Fibroblast of skin of back (primary cell): ENCODE results near the gene CACNA2D2.
A peak's percentile ranks its signal among the peaks of the same experiment; 100 is the strongest.

Experiments used
- DNase-seq: peaks from one replicate; pipeline ENCODE4 v3.0.0-alpha.2; 2013

CACNA2D2 gene

DNA sequence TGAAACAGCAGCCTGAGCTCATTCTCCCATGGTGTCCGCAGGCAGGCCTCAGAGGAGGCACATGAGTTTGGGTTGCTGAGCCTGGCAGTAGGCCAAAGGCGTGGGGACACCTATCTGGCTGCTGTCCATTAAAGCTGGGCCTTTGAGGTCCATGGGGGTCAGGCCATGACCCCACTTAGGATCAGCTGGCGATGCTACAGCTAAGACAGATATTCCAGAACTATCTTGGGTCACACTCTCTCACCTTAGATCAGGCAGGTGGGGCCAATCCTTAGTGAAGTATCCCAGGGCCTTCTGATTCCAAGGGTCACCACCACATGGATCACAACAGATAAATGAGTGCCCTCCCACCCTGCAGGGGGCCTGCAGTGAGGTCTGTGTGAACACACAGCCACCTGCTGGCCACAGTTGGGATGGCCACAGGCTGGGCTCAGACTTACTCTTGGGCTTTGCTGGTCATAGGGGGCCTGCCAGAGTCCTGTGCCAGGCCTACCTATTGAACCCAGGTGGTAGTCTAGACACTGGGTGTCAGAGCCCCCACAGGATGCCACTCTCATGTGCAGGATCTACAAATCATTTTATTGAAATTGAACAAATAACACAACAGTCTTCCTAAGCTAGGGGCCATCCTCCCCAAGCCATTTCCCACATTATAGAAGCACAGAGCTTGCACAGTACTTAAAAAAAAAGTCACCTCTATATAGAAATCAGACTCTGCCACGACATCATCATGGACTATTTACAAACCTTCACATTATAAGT, 178.9 kb downstream of the CACNA2D2 start:
- peak; percentile 73 for DNase-seq

DNA sequence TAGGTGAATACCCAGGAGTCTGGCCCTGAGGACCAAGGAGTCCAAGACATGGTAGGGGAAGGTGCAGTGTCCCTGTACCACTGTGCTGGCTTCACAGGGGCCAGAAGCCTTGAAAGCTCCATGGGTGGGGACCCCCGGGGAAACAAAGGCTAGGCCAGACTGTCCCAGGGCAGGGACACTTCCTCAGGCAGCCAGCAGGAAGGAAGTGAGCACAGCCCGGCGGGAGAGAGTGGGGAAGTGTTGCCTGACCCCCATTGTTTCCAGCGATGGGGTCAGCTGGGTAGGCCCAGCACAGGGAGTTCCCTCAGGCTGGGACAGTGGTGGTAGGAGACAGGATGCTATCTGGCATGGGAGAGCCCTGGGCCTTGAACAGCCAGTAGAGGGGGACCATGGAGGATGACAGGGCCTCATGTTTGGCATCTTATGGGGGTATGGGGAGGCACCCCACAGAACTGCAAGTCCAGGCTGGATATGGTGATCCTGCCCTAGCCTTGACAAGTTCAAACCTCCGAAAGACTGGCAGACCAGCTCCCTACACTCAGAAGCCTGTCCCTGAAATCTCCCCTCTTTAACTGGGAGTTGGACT, 179.7 kb downstream of the CACNA2D2 start:
- DNase-seq: no peak

DNA sequence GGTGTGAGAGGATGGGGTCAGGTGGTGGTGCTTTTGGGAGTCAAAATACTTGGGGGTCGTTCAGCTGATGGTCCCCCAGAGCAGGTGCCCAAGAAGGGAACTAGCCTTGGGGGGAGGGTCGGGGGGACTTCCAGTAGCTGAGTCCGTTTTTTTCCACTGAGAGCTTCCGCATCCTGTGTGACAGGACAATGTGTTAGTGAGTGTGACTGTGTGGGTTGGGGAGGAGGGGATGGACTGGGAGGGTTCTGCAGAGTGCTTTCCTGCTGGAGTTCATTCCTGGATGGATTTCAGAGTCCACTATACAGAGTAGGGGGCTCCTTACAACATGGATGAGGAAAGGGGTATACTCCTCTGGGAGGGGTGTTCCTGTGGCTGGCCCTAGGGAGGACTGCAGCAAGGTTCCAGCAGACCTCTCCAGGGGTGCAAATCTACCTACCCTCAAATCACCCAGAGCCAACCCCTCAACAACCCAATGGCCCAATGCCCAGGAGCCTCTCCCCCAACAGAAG, 180.3 kb downstream of the CACNA2D2 start:
- no peak for DNase-seq

DNA sequence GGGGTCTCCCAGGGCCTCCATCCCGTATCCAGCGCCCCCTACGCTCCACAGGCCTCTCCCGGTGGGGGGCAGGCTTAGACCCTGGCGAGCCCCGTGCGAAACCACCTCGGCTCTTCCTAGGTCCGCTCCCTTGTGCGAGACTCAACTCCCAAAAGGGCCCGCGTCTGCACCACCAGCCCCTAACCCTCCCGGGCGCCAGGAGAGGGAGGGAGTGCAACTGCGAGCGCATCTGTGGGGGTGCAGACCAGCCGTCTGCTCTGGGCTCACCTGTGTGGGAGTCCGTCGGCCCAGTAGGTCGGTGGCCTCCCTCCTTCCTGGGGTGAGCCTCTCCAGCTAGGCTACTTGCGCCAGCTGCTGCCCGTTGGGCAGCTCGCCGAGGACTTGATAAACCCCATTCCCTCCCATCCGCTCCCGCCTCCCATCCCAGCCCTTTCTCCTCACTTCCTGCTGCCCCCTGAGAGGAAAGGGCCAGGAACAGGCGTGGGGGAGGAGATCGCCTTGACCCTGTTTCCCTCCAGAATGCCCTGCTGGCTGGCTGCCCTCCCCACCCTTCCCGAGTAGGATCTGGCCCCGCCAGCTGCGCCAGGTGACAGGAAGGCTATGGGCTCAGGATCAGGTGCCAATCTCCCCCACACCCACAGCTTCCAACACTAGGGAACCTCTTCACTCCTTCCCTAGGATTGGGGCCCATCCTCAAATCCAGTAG, 180.9 kb downstream of the CACNA2D2 start, which contains the start of gene HYAL2:
HYAL2 (minus strand) TSS at position 360 of the 706 bp plus-strand sequence. CDS start 2,256 bp downstream, outside the sequence.
- no peak for DNase-seq

DNA sequence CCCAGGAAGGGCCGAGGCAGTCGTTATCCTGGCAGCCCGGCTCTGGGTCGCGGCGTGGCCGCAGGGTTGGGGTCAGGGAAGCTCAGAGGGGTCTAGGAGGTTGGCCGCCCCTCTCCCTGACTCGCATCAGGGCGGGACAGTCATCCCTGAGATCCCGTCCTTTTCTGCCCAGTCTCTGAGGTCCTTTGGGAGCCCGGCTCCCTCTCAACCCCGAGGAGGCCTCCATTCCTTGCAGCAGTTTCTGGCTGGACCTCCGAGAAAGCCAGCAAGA, 181.4 kb downstream of the CACNA2D2 start:
- DNase-seq: no peak

DNA sequence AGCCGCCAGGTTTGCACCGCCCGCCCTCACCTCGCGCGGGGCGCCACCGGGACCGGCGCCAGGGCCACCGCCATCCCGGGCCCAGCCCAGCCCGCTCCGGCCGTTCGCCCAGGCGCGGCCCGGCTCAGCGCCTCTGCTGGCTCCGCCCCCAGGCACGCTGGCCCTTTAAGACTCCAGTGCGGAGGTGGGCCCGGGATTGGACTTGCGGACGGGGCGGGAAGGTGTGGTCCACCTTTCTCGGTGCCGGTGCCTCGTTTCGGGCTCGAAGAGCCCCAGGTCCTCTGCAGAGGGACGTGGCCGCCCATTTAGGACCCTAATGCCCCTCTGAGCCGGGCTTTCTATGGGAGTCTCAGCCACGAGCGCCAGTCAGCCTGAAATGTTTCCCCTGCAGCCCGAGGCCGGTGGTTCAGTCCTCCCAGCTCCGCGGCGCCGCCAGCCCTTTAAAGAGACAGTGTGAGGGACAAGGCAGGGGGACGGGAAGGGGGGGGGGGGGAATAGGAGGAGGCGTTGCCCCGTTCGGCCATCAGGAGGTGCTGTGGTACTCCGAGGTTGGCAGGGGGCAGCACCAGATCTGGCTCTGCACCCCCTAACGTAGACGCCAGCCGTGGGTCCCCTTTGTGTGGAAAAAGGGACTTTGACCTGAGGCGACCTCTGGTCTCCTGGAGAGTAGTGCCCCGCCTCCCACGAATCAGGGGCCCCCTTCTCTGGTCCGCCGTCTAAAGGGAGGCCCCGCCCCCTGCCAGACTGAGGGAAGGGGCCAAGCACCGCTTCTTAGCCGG, 181.9 kb downstream of the CACNA2D2 start:
- peak; percentile 90 for DNase-seq

DNA sequence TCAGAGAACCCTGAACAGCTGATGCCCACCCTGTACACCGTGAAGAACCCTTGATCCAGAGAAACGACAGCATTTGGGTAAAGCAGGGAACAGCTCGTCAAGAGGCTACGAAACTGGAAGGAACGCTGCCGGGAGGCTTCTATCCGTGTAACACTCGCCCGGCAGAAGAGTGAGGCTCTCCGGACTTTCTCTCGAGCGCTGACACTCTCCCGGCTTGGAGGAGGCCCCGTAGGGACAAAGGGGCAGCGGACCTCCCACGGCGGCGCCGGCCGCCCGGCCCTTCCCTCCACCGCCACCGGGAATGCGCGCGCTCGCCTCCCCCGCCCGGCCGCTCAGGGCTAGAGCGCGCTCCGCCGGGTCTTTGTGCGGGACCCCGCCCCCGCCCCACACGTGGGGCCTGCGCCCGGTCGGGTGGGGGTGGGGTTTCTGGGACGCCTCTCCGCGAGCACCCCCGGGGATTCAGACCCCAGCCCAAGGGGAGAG, 182.5 kb downstream of the CACNA2D2 start:
- DNase-seq: peak; percentile 75

DNA sequence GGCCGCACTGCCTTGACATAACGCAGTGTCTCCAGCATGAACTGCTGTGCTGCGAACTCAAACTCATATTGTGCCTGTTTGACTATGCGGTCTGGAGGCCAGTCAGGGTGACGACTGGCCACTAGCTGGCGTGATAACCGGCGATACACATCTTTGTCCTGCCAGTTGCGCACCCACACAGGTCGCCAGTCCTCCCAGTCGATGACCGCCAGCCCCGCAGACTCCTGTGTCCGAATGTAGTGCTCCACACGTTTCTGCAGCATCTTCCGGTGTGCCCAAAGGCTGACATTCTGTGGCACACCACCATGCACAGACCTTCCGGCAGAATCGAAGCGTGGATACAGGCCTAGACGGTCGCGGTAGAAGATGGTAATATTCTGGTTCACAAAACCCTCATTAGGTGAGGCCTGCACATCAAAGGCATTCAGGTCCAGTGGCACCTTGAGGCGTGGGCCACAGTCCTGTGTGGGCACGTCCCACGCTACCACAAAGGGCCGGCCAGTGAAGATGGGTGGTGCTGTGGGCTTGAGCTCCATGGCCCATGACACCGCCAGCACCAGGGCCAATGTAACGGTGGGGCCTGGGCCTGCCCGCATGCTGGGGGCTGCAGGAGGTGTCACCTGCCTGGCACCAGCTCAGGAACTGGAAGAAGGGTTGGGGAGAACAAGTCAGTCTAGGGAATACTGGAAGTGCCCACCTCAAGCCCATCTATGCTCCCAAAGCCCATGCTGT, 183.4 kb downstream of the CACNA2D2 start:
- DNase-seq: no peak

DNA sequence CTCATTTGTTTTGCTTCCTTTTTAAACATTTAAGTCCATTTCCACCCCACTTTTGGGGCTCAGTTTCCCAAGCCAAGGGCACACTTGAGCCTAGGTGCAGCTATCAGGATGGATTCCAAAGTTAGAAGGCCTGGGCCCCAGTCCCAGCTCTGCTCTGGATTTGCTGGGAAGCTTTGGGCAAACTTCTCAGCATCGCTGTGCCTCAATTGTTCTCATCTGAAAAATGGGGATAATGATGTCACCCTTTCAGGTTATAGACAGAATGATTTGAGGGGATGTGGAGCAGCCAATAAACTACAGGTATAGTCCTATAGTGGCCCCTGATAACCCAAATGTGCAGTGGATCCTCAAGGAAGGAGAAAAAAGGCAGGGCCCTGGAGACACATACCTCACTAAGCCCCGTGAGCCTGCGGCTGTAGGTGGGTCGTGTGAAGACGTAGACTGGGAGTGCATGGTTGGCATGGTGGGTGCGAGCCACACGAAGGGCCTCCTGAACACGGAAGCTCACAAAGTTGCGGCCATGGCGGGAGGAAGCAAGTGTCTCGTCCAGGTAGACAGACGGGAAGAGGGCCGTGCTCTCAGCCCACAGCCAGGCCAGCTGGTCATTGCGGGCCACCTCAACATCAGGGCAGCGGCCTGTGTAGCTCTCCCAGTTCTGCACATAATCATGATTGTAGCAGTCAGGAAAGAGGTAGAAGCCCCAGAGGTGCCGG, 184.1 kb downstream of the CACNA2D2 start:
- no peak for DNase-seq

DNA sequence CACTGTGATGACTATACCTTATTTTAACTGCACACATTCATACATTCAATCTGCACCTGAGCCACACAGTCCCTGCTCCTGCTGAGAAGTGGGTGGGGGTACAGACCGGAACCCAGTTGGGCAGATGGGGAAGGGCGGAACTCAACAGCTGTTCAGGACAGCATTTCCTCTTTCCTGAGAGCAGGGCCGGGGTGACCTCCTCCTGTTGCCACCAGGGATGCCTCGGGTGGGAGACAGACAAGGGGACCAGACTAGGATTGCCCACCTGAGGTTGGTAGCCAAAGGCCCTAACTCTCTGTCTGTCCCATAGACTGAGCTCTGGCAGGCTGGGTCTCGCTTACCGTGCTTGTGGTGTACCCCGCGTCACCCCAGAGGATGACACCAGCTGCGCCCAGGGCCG, 184.8 kb downstream of the CACNA2D2 start:
- DNase-seq: no peak

DNA sequence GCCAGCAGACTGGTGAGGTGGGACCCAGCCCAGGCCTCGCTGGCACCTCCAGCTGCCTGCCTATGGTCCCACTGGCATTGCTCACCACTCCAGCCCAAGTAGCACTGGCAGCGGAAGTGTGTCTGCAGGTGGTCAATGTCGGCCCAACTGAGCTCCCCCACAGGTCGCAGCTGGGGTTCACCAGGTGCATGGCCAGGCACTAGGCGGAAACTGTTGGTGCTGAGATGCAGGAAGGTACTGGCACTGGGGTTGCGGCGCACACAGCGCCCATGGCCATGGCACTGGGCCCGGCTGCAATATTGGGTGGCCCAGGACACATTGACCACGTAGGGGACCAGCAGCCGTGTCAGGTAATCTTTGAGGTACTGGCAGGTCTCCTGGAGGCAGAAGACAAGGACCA, 185.3 kb downstream of the CACNA2D2 start:
- no peak for DNase-seq

DNA sequence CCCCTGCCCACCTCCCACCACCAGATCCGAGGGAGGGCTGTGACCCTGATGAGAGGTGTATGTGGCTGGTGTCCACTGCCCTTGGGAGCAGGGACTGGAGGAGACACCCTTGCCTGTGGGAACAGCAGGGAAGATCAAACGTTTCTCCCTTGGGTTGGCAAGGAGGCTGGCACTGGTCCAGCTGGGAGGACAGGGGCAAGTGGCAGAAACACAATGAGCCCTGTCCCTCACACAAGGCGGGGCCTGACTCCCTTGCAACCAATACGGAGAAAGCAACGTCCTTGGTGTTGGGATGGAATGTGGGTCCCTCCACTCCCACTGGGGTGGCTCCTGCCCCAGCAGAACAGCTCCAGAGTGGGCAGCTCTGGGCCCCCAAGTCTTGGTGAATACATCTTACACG, 186.1 kb downstream of the CACNA2D2 start:
- no peak for DNase-seq

DNA sequence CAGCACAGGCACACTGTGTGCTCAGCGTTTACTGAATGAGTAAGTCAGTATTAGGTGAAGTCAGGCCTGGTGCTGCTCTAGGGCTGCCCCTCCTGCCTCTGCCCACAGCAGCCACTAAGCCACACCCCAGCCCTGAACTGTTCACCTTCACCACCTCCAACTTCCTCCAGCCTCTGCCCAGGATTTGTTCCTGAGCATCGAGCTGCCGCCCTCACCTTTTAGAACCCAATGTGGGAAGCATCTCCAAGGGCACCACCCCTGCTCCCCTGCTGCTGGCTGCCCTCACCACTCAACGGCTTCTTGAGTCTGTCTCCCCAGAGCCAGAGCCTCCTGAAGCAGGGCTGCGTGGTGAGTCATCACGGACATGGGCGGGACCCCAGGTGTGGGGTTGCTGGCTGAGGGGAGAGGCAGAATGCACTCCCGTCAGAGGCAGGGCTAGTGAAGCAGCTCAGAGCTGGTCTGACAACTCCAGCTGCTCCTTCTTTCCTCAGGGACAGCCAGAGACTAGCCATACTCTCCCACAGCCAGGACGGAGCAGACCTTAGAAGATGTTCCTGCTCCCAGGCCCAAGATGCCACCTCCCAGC, 186.7 kb downstream of the CACNA2D2 start:
- DNase-seq: no peak

DNA sequence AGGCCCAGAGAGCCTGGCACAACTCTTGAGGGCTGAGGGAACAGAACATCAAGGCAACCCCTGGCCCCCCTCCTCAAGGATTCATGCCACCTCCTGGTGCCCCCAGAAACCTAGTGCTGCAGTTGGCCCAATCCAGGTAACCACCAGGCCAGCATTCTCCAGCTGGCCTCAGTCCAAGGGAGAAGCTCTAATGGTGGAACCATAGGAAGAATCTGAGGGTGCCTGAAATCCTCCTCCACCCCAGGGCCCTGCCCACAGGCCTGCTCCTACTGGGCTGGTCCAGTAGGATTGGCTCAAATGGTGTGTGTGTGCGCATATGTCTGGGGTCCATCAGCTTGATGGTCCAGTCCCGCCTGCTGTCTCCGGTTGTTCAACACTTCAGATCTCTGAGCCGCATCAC, 188.6 kb downstream of the CACNA2D2 start:
- DNase-seq: no peak

DNA sequence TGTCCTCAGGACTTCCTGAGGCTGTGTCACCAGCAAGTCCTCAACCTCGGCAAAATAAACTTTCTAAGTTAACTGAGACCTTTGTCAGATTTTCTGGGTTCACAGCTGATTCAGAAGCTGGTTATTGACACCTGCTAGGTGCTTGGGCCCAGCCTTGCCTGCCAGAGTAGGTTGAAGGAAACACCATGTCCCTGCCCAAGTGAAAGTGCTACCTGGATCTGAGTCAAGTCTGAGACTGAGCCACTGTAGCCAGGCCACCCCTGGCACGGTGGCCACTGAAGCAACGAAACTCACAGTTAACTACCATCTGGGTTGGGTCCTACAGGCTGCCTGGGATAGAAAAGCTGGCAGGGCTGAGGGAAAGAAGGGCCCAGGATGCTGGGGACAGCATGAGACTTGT, 189.1 kb downstream of the CACNA2D2 start:
- no peak for DNase-seq
